Measurements from ENCODE around the gene REV1. TPM values are rescaled to one million over a fixed set of nuclear protein-coding genes. Genes with fewer than 3 reads are reported as not detected.
A peak's percentile ranks its signal among the peaks of the same experiment; 100 is the strongest.

The REV1 gene
- total and polyA plus RNA-seq, 4 donors, result 4.0 to 37.7 (median 16.2) TPM

DNA sequence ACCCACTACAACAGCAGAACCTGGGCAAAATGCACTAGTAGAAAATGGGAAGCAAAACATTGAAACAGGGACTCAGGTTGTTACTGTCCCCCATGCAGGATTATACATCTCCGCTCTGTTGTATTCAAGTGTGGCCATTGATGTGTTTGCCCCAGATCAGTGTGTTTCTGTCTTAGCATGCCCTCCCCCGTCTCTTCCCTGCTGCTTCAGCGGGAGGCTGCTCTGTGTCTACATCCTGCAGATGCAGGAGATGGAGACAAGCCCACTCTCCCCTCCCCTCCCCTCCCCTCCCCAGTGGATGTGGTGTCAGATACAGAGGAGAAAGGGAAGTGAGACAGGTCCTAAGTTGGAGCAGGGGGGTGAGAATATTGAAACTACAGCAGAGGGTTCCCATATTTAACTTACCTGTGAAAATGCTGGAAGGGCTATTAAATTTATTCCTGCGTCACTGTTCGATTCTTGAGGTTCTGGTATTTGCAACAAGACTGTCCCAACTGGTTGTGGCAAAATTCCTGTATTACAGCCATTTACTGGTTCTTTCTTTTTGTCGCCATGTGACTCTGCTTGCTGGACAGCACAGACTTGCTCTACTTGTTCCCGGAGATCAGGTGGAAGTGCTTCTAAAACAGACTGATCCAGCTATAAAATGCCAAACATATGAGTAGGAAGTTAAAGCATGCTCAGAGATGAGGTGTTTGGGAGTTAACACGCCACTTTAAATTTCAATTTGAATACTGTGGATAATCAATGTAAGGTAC lies 85.6 kb downstream of the REV1 start:
- Histone ChIP-seq H3K27ac (ENCODE audit: low read depth in 1 of 2, low read length in 2 of 2) (no peak overlapping the region), H3K27me3 (ENCODE audit: control insufficient read depth in 4 of 4, insufficient read depth in 4 of 4, low read length in 3 of 4) (no peaks in the 10 kb centered on the region), H3K4me3 (ENCODE audit: low read depth in 1 of 3, low read length in 3 of 3) (no peak overlapping the region), H3K36me3 (ENCODE audit: control insufficient read depth in 4 of 4, insufficient read depth in 3 of 4, low read depth in 1 of 4, low read length in 3 of 4) (peaks cover 4 to 64% (median 48%) of the 10 kb centered on the region in 4 donors), H3K9me3 (ENCODE audit: control insufficient read depth in 4 of 4, low read length in 3 of 4) (no peaks in the 10 kb centered on the region), H3K9ac (ENCODE audit: low read depth in 1 of 2, low read length in 2 of 2) (no peak overlapping the region), H3K4me1 (ENCODE audit: control insufficient read depth in 4 of 4, insufficient read depth in 4 of 4, low read length in 3 of 4) (peaks cover 0 to 24% (median 15%) of the 10 kb centered on the region in 4 donors)
- 94% methylated on average over 8 of the region's 8 CpGs for WGBS
- no peak for DNase-seq (ENCODE audit: low spot score)
- TF ChIP-seq RAD21 (IDR thresholded peaks at IDR 0.05) (no peak), TAF1 (conservative IDR thresholded peaks at IDR 0.05) (no peak)
- TF ChIP-seq, protein P1, sequence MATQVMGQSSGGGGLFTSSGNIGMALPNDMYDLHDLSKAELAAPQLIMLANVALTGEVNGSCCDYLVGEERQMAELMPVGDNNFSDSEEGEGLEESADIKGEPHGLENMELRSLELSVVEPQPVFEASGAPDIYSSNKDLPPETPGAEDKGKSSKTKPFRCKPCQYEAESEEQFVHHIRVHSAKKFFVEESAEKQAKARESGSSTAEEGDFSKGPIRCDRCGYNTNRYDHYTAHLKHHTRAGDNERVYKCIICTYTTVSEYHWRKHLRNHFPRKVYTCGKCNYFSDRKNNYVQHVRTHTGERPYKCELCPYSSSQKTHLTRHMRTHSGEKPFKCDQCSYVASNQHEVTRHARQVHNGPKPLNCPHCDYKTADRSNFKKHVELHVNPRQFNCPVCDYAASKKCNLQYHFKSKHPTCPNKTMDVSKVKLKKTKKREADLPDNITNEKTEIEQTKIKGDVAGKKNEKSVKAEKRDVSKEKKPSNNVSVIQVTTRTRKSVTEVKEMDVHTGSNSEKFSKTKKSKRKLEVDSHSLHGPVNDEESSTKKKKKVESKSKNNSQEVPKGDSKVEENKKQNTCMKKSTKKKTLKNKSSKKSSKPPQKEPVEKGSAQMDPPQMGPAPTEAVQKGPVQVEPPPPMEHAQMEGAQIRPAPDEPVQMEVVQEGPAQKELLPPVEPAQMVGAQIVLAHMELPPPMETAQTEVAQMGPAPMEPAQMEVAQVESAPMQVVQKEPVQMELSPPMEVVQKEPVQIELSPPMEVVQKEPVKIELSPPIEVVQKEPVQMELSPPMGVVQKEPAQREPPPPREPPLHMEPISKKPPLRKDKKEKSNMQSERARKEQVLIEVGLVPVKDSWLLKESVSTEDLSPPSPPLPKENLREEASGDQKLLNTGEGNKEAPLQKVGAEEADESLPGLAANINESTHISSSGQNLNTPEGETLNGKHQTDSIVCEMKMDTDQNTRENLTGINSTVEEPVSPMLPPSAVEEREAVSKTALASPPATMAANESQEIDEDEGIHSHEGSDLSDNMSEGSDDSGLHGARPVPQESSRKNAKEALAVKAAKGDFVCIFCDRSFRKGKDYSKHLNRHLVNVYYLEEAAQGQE (IDR thresholded peaks at IDR 0.05), result no peak
- TF ChIP-seq, protein P2, sequence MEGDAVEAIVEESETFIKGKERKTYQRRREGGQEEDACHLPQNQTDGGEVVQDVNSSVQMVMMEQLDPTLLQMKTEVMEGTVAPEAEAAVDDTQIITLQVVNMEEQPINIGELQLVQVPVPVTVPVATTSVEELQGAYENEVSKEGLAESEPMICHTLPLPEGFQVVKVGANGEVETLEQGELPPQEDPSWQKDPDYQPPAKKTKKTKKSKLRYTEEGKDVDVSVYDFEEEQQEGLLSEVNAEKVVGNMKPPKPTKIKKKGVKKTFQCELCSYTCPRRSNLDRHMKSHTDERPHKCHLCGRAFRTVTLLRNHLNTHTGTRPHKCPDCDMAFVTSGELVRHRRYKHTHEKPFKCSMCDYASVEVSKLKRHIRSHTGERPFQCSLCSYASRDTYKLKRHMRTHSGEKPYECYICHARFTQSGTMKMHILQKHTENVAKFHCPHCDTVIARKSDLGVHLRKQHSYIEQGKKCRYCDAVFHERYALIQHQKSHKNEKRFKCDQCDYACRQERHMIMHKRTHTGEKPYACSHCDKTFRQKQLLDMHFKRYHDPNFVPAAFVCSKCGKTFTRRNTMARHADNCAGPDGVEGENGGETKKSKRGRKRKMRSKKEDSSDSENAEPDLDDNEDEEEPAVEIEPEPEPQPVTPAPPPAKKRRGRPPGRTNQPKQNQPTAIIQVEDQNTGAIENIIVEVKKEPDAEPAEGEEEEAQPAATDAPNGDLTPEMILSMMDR (IDR thresholded peaks at IDR 0.05; ENCODE audit: low read depth, low read length, missing input control), result no peak

DNA sequence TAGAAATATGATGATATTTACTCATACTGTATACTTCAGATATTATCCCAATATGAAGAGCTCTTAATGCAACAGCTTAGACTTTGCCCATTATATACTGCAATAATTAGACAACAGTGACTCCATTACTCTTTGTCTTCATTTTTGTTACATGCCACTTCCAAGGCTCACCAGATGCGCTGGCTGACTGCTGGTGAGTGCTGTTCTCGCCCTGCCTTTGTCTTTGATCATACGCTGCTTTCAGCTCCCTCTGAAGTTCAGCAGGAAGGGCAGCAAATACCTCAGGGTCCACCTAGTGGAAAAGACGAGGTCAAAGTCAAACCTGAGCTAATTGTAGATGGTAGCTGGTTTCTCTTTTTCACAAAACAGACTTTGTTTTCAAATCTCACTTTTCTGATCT lies 86.3 kb downstream of the REV1 start:
- Histone ChIP-seq H3K27ac (ENCODE audit: low read depth in 1 of 2, low read length in 2 of 2) (no peak overlapping the region), H3K9ac (ENCODE audit: low read depth in 1 of 2, low read length in 2 of 2) (no peak overlapping the region), H3K9me3 (ENCODE audit: control insufficient read depth in 4 of 4, low read length in 3 of 4) (no peaks in the 10 kb centered on the region), H3K4me3 (ENCODE audit: low read depth in 1 of 3, low read length in 3 of 3) (no peak overlapping the region), H3K4me1 (ENCODE audit: control insufficient read depth in 4 of 4, insufficient read depth in 4 of 4, low read length in 3 of 4) (peaks cover 0 to 29% (median 19%) of the 10 kb centered on the region in 4 donors), H3K27me3 (ENCODE audit: control insufficient read depth in 4 of 4, insufficient read depth in 4 of 4, low read length in 3 of 4) (no peaks in the 10 kb centered on the region), H3K36me3 (ENCODE audit: control insufficient read depth in 4 of 4, insufficient read depth in 3 of 4, low read depth in 1 of 4, low read length in 3 of 4) (peaks cover 7 to 69% (median 54%) of the 10 kb centered on the region in 4 donors)
- WGBS, result 65% methylated on average over 4 of the region's 4 CpGs
- no peak for DNase-seq (ENCODE audit: low spot score)
- TF ChIP-seq RXRA (IDR thresholded peaks at IDR 0.05), result peak in 1 of 2 donors; percentile 20
- TF ChIP-seq, protein P3, sequence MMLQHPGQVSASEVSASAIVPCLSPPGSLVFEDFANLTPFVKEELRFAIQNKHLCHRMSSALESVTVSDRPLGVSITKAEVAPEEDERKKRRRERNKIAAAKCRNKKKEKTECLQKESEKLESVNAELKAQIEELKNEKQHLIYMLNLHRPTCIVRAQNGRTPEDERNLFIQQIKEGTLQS (IDR thresholded peaks at IDR 0.05), result no peak
- TF ChIP-seq JUND (IDR thresholded peaks at IDR 0.05), result no peak
- TF ChIP-seq HNF4G (IDR thresholded peaks at IDR 0.05), result peak; percentile 69
- TF ChIP-seq RAD21 (IDR thresholded peaks at IDR 0.05), result peak; percentile 31 to 75
- TF ChIP-seq SP1 (IDR thresholded peaks at IDR 0.05), result peak; percentile 54
- peak; percentile 57 to 90 for TF ChIP-seq HNF4A (conservative IDR thresholded peaks at IDR 0.05)

DNA sequence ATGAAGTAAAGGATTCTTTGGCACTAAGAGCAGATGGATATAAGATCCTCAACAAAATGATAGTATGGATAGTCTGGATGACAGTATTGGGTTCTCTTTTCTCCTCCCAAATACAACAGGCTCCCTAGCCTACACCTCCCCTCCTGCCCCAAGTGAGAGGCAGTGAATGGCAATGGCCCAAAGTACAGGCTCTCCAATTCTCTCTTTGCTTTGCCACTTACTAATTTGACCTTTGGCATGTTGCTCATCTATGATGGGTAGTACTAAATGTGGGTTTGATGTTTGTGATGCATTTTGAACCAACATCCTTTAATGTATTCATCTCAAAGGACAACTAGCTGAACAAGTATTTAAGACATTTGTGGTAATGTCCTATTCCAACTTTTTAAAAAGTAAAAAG lies 86.7 kb downstream of the REV1 start:
- H3K9me3 ChIP-seq (ENCODE audit: control insufficient read depth in 4 of 4, low read length in 3 of 4), result no peaks in the 10 kb centered on the region
- H3K4me3 ChIP-seq (ENCODE audit: low read depth in 1 of 3, low read length in 3 of 3), result no peak overlapping the region
- no peak for DNase-seq (ENCODE audit: low spot score)
- H3K4me1 ChIP-seq (ENCODE audit: control insufficient read depth in 4 of 4, insufficient read depth in 4 of 4, low read length in 3 of 4), result peaks cover 0 to 29% (median 19%) of the 10 kb centered on the region in 4 donors
- H3K9ac ChIP-seq (ENCODE audit: low read depth in 1 of 2, low read length in 2 of 2), result no peak overlapping the region
- no peak overlapping the region for H3K27ac ChIP-seq (ENCODE audit: low read depth in 1 of 2, low read length in 2 of 2)
- no peaks in the 10 kb centered on the region for H3K27me3 ChIP-seq (ENCODE audit: control insufficient read depth in 4 of 4, insufficient read depth in 4 of 4, low read length in 3 of 4)
- H3K36me3 ChIP-seq (ENCODE audit: control insufficient read depth in 4 of 4, insufficient read depth in 3 of 4, low read depth in 1 of 4, low read length in 3 of 4), result peaks cover 8 to 69% (median 57%) of the 10 kb centered on the region in 4 donors
- TF ChIP-seq HNF4G (IDR thresholded peaks at IDR 0.05), result no peak
- no peak for TF ChIP-seq YY1 (IDR thresholded peaks at IDR 0.05)
- TF ChIP-seq RAD21 (IDR thresholded peaks at IDR 0.05), result no peak
- peak; percentile 11 for TF ChIP-seq NR2F2 (IDR thresholded peaks at IDR 0.05)
- TF ChIP-seq TAF1 (conservative IDR thresholded peaks at IDR 0.05), result no peak
- TF ChIP-seq, protein P2 (IDR thresholded peaks at IDR 0.05; ENCODE audit: low read depth, low read length, missing input control), result no peak
- TF ChIP-seq, protein P3 (IDR thresholded peaks at IDR 0.05), result no peak
- no peak for TF ChIP-seq FOXA1 (IDR thresholded peaks at IDR 0.05)
- TF ChIP-seq EGR1 (IDR thresholded peaks at IDR 0.05; ENCODE audit: low read depth in 2 of 2), result no peak
- no peak for TF ChIP-seq FOXA2 (IDR thresholded peaks at IDR 0.05)

Measured in liver (tissue), 9 donors.